ENCODE measurements around the gene SNRPD3. TPM values are rescaled to one million over a fixed set of nuclear protein-coding genes. Genes with fewer than 3 reads are reported as not detected.
"Not testable (repeated sequence)": the region's sequence is repeated elsewhere in the genome, so short reads cannot be mapped to it uniquely, and the experiment has no call there.

The SNRPD3 gene
- total RNA-seq, 2 experiments from 2014 or later: 158 to 166 TPM

- CTCF ChIA-PET: no interaction called here
- no peak for DNase-seq
- Mint-ChIP-seq H3K4me3 (no peak overlapping the region), H3K36me3 (ENCODE audit: low read depth) (no peaks in the 10 kb centered on the region), H3K4me1 (ENCODE audit: low read depth) (peaks cover 4% of the 10 kb centered on the region), H3K9me3 (no peaks in the 10 kb centered on the region), H3K27me3 (ENCODE audit: low read depth) (peaks cover 13% of the 10 kb centered on the region), H3K27ac (no peak overlapping the region)
- intact Hi-C loops (cut with micrococcal nuclease): no loop called here
Measured at GRCh38 chr22:24590596-24591173, 34.9 kb downstream of the SNRPD3 start.

- Mint-ChIP-seq H3K27ac (no peak overlapping the region), H3K4me1 (ENCODE audit: low read depth) (peaks cover 4% of the 10 kb centered on the region), H3K27me3 (ENCODE audit: low read depth) (peaks cover 13% of the 10 kb centered on the region), H3K36me3 (ENCODE audit: low read depth) (no peaks in the 10 kb centered on the region), H3K9me3 (no peaks in the 10 kb centered on the region), H3K4me3 (no peak overlapping the region)
- DNase-seq: no peak
- CTCF ChIA-PET: no interaction called here
- intact Hi-C loops (cut with micrococcal nuclease): no loop called here
Measured at GRCh38 chr22:24591286-24591830, 35.6 kb downstream of the SNRPD3 start.

DNA sequence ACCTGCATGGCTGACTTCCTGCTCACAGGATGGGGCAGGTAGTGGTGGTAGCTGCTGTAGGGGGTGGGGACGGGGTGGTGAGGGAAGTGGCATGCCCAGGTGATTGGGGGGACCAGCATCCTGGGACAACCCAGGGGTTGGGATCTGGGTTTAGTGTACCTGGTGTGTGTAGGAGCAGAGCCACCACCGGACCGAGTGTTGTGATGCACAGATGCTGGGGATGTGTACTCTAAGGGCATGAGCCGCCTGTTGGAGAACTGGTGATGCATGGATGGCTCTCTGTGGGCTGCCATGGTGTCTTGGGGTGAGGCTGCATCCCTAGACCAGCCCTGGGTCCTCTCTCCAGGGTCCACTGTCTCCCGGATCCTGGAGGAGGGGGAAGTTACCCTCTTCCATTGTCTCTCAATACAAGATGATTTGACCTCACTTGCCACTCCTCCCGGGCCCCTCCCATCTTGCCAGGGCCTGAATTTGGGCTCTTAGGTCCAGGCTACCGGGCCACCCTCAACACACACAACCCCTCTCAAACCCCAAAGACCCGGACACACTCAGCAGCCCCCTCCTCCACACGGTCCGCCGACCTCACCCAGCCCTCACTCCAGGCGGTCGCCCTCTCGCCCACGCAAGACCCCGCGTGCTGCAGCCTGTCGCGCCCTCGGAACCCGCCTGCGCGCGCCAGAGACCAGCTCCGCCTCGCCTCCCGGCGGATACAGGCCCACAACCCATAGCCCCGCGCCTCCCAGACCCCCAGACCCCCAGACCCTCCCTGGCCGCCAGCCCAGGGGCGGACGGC lies 36.5 kb downstream of the SNRPD3 start:
- intact Hi-C loops (cut with micrococcal nuclease): no loop called here
- peaks cover 13% of the 10 kb centered on the region for H3K27me3 Mint-ChIP-seq (ENCODE audit: low read depth)

GRCh38 chr22:24592851-24593558 lies 37.2 kb downstream of the SNRPD3 start, which contains the start of gene LRRC75B:
LRRC75B (minus strand) TSS chr22:24593073; CDS start chr22:24593039, 34 bp downstream.
- intact Hi-C loops (cut with micrococcal nuclease): no loop called here

More for the DNA sequence above, 36.5 kb downstream of the SNRPD3 start:
- Mint-ChIP-seq H3K9me3 (no peaks in the 10 kb centered on the region), H3K4me1 (ENCODE audit: low read depth) (peaks cover 4% of the 10 kb centered on the region), H3K36me3 (ENCODE audit: low read depth) (no peaks in the 10 kb centered on the region), H3K27ac (no peak overlapping the region), H3K4me3 (peak overlapping the region; percentile 72)
- DNase-seq: no peak
- CTCF ChIA-PET: no interaction called here

DNA sequence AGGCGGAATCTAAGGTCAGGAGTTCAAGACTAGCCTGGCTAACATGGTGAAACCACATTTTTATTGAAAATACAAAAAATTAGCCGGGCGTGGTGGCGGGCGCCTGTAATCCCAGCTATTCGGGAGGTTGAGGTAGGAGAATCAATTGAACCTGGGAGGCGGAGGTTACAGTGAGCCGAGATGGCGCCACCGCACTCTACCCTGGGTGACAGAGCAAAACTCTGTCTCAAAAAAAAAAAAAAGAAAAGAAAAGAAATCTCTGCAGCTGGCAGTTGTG lies 37.7 kb downstream of the SNRPD3 start:
- intact Hi-C loops (cut with micrococcal nuclease); H3K4me1 Mint-ChIP-seq (ENCODE audit: low read depth); H3K9me3 Mint-ChIP-seq; DNase-seq; H3K36me3 Mint-ChIP-seq (ENCODE audit: low read depth); H3K27ac Mint-ChIP-seq: not testable (repeated sequence)
- H3K27me3 Mint-ChIP-seq (ENCODE audit: low read depth): peaks cover 13% of the 10 kb centered on the region
- H3K4me3 Mint-ChIP-seq: peak overlapping the region; percentile 18
- CTCF ChIA-PET: interaction anchor here (0.6 kb wide), 1 partner anchor 359 kb away, joined by 3 read pairs; no protein-coding TSS in a partner anchor

More at GRCh38 chr22:24592851-24593558, 37.2 kb downstream of the SNRPD3 start, which contains the start of gene LRRC75B:
- CTCF ChIA-PET: no interaction called here
- no peaks in the 10 kb centered on the region for H3K36me3 Mint-ChIP-seq (ENCODE audit: low read depth)
- H3K4me3 Mint-ChIP-seq: peak within 1 kb of the TSS; percentile 72
- peaks cover 13% of the 10 kb centered on the region for H3K27me3 Mint-ChIP-seq (ENCODE audit: low read depth)
- H3K27ac Mint-ChIP-seq: no peak within 1 kb of the TSS
- H3K4me1 Mint-ChIP-seq (ENCODE audit: low read depth): peaks cover 4% of the 10 kb centered on the region
- no peaks in the 10 kb centered on the region for H3K9me3 Mint-ChIP-seq
- no peak for DNase-seq

GRCh38 chr22:24593836-24594568 lies 38.2 kb downstream of the SNRPD3 start:
- CTCF ChIA-PET: interaction anchor here (0.6 kb wide), 1 partner anchor 359 kb away, joined by 3 read pairs; no protein-coding TSS in a partner anchor
- Mint-ChIP-seq H3K9me3 (no peaks in the 10 kb centered on the region), H3K4me3 (no peak overlapping the region), H3K36me3 (ENCODE audit: low read depth) (no peaks in the 10 kb centered on the region), H3K27me3 (ENCODE audit: low read depth) (peaks cover 13% of the 10 kb centered on the region), H3K4me1 (ENCODE audit: low read depth) (peaks cover 4% of the 10 kb centered on the region), H3K27ac (no peak overlapping the region)
- DNase-seq: no peak
- intact Hi-C loops (cut with micrococcal nuclease): no loop called here

DNA sequence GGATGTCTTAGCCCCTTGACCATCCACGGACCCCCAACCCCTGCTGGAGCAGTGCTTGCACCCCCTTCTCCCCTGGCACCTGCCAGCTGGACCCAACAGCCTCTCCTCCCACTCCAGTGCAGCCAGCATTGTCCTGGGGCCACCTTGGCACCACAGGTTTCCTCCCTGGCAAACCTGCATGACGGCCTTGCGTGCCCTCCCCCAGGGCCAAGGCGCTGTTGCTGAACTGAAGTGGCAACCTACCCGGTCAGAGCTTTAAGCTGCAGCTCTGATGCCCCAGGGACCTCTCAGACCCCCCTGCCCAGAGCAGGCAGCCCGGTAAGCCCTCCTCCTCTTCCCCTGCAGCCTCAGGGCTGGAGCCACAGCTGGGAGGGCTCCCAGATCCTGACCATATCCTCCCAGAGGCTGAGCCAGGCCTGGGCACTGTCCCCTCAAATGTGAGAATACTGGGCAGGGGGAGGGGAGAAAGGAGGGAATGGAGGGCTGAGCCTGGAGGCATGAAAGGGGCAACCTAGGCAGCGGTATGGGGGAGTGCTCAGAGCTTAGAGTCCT lies 38.8 kb downstream of the SNRPD3 start:
- Mint-ChIP-seq H3K27me3 (ENCODE audit: low read depth) (peaks cover 13% of the 10 kb centered on the region), H3K4me3 (no peak overlapping the region), H3K27ac (no peak overlapping the region), H3K4me1 (ENCODE audit: low read depth) (peaks cover 4% of the 10 kb centered on the region), H3K36me3 (ENCODE audit: low read depth) (no peaks in the 10 kb centered on the region), H3K9me3 (no peaks in the 10 kb centered on the region)
- no peak for DNase-seq
- intact Hi-C loops (cut with micrococcal nuclease): no loop called here
- CTCF ChIA-PET: no interaction called here

- no peak for DNase-seq
- no peaks in the 10 kb centered on the region for H3K36me3 Mint-ChIP-seq (ENCODE audit: low read depth)
- intact Hi-C loops (cut with micrococcal nuclease): no loop called here
- CTCF ChIA-PET: no interaction called here
- no peaks in the 10 kb centered on the region for H3K9me3 Mint-ChIP-seq
- no peak overlapping the region for H3K27ac Mint-ChIP-seq
- H3K4me3 Mint-ChIP-seq: no peak overlapping the region
- peaks cover 13% of the 10 kb centered on the region for H3K27me3 Mint-ChIP-seq (ENCODE audit: low read depth)
- H3K4me1 Mint-ChIP-seq (ENCODE audit: low read depth): peaks cover 4% of the 10 kb centered on the region
Measured at GRCh38 chr22:24595228-24595627, 39.4 kb downstream of the SNRPD3 start.

- intact Hi-C loops (cut with micrococcal nuclease): no loop called here
Measured at GRCh38 chr22:24595863-24596262, 40.1 kb downstream of the SNRPD3 start.

DNA sequence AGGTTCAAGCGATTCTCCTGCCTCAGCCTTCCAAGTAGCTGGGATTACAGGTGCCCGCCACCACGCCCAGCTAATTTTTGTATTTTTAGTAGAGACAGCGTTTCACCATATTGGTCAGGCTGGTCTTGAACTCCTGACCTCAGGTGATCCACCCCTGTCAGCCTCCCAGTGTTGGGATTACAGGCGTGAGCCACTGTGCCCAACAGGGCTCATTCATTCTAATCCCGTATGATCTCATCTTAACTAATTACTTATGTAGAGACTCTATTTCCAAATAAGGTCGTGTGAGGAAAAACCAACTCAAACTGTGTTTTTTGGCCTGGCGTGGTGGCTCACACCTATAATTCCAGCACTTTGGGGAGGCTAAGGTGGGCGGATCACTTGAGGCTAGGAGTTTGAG lies 41.3 kb downstream of the SNRPD3 start:
- intact Hi-C loops (cut with micrococcal nuclease); H3K27ac Mint-ChIP-seq; H3K4me3 Mint-ChIP-seq; CTCF ChIA-PET; H3K36me3 Mint-ChIP-seq (ENCODE audit: low read depth); DNase-seq; H3K27me3 Mint-ChIP-seq (ENCODE audit: low read depth); H3K9me3 Mint-ChIP-seq; H3K4me1 Mint-ChIP-seq (ENCODE audit: low read depth): not testable (repeated sequence)

More at GRCh38 chr22:24595863-24596262, 40.1 kb downstream of the SNRPD3 start:
- Mint-ChIP-seq H3K9me3 (no peaks in the 10 kb centered on the region), H3K27ac (no peak overlapping the region), H3K27me3 (ENCODE audit: low read depth) (peaks cover 9% of the 10 kb centered on the region), H3K36me3 (ENCODE audit: low read depth) (no peaks in the 10 kb centered on the region), H3K4me1 (ENCODE audit: low read depth) (peaks cover 4% of the 10 kb centered on the region), H3K4me3 (no peak overlapping the region)
- CTCF ChIA-PET: no interaction called here
- no peak for DNase-seq

DNA sequence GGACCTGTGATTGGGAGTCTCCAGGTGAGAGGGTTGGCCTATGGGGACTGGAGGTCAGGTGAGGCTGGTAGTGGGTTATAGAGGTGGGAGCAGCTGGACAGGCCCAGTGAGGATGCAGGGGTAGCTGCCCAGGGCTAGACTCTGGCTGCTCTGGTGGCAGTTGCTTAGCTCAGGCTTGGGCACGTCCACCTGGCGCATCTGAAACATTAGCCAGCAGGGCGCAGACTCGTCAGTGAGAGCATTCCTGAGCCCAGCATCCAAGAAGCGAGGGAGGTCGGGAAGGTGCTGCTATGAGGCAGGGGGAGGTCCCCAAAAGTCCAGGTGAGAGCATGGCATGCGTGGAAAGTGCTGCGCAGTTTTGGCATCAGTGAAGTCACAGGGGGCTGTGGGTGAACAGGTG lies 43.7 kb downstream of the SNRPD3 start:
- H3K4me3 Mint-ChIP-seq: no peak overlapping the region
- no peaks in the 10 kb centered on the region for H3K9me3 Mint-ChIP-seq
- H3K4me1 Mint-ChIP-seq (ENCODE audit: low read depth): peaks cover 17% of the 10 kb centered on the region
- DNase-seq: no peak
- no peaks in the 10 kb centered on the region for H3K27me3 Mint-ChIP-seq (ENCODE audit: low read depth)
- intact Hi-C loops (cut with micrococcal nuclease): no loop called here
- CTCF ChIA-PET: no interaction called here
- H3K27ac Mint-ChIP-seq: no peak overlapping the region
- H3K36me3 Mint-ChIP-seq (ENCODE audit: low read depth): no peaks in the 10 kb centered on the region
